GM18951 (cell line): ENCODE results near the gene MT1H.

ENCODE experiments used
- POLR2A ChIP-seq: IDR thresholded peaks from 4 replicates; pipeline ENCODE4 v1.6.1; 2011; ENCODE audit warnings: mild to moderate bottlenecking; ENCODE audit not compliant: insufficient read length, insufficient read depth; ENCODE audit errors: extremely low read depth
- in situ Hi-C: fragments of 300-500 bp; cut with MboI; formaldehyde crosslinking; loops from one replicate; pipeline ENCODE4 v1.12.0; 2022; ENCODE audit warnings: low sequenced_read_pairs, mixed read lengths, inconsistent platforms; ENCODE audit not compliant: unreplicated experiment

Gene MT1H

DNA sequence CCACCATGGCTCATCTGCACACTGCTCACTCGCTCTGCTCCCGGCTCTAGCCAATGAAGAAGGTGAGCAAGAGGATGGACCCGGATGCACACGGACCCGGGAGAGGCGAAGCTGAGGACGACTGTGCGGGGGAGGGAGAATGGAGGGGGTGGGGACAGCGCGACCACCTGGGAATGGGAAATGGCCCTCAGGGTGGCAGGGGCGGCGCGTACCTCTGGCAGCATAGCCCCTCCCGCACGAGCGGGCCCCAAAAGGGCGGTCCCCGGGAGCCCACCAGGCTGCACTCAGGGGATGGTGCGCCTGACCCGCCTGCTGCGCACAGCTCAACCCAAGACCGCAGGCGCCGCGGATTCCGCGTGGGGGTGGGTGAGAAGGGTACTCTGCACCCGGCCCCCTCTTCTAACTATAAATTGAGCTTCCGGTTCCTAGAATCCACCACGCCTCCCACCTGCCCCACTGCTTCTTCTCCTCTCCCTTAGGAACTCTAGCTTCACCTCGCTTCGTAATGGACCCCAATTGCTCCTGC is 6.1 kb downstream of the MT1H start:
- no peak for TF ChIP-seq POLR2A
- in situ Hi-C loops, result no loop called here

- no peak for TF ChIP-seq POLR2A
- in situ Hi-C loops, result no loop called here
These were observed 7.9 kb downstream of the MT1H start for GRCh38 chr16:56677474-56677873.

DNA sequence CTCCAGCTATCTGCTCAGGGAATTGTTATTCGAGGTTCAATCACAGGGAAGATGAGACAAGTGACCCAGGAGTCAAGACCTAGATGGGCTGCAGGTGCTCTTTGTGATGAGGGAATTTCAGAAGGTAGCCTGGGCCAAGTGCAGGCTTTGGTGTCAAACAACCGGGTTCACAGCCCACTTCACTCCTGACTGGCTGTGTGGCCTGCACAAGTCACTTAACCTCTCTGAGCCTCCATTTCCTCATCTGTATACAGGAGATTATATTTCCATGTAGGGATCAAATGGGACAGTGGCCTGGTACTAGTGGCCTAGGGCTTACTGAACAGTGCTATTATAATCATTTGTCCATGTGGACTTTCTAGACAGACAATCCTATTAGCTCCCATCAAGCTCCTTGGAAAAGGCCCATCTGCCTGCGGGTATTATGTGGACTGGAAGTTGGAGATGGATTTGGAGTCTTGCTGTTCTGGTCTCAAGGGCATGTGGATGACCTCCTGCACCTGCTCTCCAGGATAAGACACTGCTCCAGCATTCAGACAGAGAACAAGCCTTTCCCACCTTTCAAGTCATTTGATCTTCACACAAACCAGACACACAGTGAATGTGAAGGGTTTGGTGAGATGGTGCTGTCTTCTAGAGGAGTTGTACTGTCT is 9.6 kb downstream of the MT1H start:
- in situ Hi-C loops, result no loop called here
- no peak for TF ChIP-seq POLR2A

DNA sequence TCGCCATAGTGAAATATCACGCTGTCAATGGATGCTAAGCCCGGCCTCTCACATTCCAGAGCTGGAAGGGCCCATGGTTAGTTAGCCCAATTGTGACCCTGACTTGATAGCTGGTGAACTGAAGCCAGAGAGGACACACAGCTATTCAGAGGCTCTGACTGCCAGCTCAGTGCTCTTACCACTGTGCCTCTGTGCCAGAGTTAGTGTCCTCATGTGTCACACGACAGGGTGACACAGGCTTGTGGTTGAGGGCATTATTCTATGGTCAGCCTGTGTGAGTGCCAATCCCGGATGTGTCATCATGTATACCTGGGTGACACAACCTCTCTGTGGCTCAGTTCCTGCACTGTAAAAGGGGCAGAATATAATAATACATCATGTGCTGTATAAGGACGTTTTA is 10.2 kb downstream of the MT1H start:
- no peak for TF ChIP-seq POLR2A
- in situ Hi-C loops, result no loop called here

- peak; percentile 97 for TF ChIP-seq POLR2A
- in situ Hi-C loops, result no loop called here
These were observed 12.5 kb downstream of the MT1H start, which contains the start of gene MT1X for GRCh38 chr16:56681939-56682702. MT1X (plus strand) TSS chr16:56682470; CDS start chr16:56682541, 71 bp downstream.

DNA sequence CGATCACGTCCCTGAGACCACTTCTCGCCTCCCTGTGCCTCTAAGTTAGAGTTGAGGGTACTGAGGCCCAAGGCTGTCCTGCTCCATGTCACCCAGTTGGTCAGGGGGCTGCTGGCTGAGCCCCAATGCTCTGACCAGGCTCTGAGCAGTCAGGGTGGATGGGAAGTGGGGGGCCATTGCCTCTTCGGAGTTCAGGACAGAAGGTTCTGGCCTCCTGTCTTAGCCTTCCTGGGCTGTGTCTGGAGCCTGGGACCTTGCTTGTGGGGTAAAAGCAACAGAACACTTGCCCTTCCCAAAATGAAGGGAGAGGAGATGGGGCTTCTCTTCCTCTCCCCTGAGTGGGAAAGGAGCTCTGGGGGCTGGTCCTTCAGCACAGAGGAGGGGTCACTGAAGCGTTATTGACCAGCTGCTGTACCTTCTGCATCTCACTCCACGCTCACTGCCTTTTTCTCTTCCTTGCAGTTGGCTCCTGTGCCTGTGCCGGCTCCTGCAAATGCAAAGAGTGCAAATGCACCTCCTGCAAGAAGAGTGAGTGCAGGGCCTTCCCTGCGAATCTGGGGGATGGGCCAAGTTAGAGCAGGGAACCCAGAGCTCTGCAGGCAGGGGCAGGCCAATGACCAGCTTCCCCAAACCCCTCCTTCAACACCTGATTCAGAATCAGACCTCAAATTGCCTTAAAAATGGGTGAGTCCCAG is 13.2 kb downstream of the MT1H start:
- TF ChIP-seq POLR2A, result no peak
- in situ Hi-C loops, result no loop called here

GRCh38 chr16:56683424-56684172 is 14.0 kb downstream of the MT1H start:
- no peak for TF ChIP-seq POLR2A
- in situ Hi-C loops, result no loop called here

GRCh38 chr16:56684256-56684925 is 14.8 kb downstream of the MT1H start:
- in situ Hi-C loops, result no loop called here
- no peak for TF ChIP-seq POLR2A

DNA sequence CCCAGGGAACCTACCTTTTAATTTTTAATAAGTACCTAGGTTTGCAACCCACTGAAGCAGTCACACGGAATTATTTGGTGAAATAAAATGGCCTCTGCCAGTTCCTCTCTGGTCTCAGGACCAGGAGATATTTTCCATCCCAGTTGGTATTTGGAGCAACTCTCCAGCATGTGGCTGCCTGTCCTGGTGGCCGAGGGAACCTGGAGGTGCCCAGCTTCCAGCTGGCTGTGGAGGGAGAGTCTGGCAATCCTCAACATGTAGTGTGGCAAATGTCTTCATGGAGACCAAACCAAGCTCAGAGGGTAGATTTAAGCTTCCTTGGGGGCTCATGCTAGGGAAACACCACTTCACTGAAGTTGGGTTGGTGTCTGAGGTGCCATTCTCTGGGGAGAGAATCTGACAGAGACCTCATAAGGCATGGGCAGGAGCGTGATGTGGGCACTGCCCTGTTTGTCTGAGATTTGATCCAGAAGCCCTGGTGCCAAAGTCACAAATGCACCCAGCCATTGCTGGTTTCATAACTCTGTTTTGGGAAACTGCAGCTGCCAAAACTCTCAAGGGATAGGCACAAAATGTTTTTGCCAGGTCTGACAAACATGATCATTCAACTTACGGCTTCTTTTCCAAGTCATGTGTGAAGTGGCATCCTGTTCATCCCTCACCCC is 15.4 kb downstream of the MT1H start:
- in situ Hi-C loops, result no loop called here
- no peak for TF ChIP-seq POLR2A

DNA sequence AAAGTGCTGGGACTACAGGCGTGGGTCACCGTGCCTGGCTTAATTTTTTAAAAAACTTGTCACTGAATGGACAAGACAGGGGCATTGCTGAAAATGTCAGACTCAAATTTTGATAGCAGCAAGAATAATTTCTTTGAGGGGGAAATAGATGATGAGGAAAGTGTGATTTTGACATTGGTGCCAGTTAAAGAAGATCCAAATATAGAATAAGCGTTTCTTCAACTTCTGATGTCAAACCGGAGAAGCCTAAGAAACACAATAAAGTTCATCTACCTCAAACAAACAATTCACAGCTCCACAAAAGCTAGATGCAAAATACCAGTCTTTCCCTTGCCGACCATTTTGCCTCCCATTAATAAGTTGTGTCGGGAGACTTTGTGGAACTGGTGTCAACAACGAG is 17.1 kb downstream of the MT1H start:
- TF ChIP-seq POLR2A, result no peak

DNA sequence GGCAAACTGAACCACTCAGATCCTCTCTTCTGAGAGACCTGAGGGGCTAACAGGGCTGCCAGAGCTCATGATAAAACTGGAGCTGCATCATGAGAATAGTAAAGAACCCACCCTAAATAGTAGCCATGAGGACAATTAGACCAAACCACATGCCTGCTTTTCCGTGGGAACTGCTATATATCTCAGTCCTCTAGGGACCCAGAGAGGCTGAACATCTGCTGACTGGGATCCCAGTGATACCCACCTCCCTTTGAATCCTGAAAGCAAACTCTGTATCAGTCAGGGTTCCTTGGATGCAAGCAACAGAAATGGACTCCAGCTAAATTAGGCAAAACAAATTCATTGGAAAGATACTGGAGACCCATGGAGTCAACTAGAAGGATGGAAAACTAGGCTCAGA is 19.1 kb downstream of the MT1H start:
- TF ChIP-seq POLR2A, result no peak
- in situ Hi-C loops, result no loop called here

More for the DNA sequence above, 17.1 kb downstream of the MT1H start:
- in situ Hi-C loops, result no loop called here

GRCh38 chr16:56689171-56689570 is 19.6 kb downstream of the MT1H start:
- in situ Hi-C loops, result no loop called here
- TF ChIP-seq POLR2A, result no peak
